Measurements from ENCODE around the gene MYRF.

Gene MYRF

DNA sequence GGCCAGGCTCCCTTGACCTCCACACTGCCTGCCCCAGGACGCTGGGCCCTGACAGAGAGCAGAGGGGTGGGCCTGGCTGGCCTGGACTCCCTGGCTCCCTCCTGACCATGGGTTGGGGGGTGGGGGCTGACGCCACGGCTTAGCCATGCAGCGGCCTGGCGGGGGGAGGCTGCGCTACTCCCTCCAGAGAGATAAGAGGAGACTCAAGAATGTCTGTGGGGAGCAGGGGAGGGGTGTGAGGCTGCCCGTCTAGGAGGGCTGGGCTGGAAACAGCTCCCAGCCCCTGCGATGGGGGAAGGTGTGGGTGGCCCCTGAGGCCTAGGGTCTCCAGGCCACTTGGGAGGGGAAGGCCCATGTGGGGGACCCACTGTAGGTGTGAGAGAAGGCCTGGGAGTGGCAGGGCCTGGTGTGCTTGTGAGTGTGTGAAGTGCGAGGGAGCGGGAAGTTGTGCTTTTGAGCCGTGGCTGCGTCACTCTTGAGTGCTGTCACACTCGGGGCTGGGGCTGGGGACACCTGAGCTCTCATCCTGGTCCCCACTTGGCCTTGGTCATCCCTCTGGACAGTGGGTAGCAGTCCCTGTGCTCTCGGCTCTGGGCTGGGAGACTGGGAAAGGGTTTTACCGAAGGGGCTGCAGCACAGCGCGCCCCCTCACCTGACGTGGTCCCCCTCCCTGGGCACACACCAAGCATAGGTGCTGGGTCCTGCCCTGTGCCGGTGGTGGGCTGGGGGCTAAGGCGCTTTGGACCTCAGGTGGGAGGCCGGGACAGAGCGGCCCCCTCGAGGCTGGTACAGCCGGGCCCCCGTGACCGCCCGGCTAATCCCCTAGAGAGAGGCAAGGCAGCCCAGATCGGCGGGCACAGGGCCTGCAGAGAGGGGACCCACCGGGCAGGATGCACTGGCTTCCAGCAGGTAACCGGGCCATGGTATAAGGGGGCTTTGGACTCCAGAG lies 2.4 kb downstream of the MYRF start:
- H3K4me3 ChIP-seq (replicated peaks; ENCODE audit: low read depth, low read length) = no peak overlapping the region
- TF ChIP-seq, protein P1, sequence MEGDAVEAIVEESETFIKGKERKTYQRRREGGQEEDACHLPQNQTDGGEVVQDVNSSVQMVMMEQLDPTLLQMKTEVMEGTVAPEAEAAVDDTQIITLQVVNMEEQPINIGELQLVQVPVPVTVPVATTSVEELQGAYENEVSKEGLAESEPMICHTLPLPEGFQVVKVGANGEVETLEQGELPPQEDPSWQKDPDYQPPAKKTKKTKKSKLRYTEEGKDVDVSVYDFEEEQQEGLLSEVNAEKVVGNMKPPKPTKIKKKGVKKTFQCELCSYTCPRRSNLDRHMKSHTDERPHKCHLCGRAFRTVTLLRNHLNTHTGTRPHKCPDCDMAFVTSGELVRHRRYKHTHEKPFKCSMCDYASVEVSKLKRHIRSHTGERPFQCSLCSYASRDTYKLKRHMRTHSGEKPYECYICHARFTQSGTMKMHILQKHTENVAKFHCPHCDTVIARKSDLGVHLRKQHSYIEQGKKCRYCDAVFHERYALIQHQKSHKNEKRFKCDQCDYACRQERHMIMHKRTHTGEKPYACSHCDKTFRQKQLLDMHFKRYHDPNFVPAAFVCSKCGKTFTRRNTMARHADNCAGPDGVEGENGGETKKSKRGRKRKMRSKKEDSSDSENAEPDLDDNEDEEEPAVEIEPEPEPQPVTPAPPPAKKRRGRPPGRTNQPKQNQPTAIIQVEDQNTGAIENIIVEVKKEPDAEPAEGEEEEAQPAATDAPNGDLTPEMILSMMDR (IDR thresholded peaks at IDR 0.05; ENCODE audit: low read depth, low read length, missing control alignments) = no peak
- no peak for DNase-seq (ENCODE audit: extremely low read depth, low read depth)

DNA sequence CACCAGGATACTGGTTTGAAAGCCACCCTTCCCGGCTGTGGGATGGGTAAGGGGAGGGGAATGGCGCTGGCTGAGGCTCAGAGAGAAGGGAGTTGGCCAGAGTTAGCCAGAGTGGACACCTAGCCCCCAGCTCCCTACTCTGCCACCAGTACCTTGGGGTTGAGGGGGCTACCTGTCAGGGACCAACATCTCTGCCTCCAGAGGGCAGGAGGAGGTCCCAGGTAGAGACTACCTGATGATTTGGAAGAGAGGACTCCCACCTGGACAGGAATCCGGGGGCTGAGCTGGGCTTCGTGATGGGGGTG lies 3.7 kb downstream of the MYRF start:
- H3K4me3 ChIP-seq (replicated peaks; ENCODE audit: low read depth, low read length) = no peak overlapping the region
- TF ChIP-seq, protein P1 (IDR thresholded peaks at IDR 0.05; ENCODE audit: low read depth, low read length, missing control alignments) = no peak
- DNase-seq (ENCODE audit: extremely low read depth, low read depth) = no peak

DNA sequence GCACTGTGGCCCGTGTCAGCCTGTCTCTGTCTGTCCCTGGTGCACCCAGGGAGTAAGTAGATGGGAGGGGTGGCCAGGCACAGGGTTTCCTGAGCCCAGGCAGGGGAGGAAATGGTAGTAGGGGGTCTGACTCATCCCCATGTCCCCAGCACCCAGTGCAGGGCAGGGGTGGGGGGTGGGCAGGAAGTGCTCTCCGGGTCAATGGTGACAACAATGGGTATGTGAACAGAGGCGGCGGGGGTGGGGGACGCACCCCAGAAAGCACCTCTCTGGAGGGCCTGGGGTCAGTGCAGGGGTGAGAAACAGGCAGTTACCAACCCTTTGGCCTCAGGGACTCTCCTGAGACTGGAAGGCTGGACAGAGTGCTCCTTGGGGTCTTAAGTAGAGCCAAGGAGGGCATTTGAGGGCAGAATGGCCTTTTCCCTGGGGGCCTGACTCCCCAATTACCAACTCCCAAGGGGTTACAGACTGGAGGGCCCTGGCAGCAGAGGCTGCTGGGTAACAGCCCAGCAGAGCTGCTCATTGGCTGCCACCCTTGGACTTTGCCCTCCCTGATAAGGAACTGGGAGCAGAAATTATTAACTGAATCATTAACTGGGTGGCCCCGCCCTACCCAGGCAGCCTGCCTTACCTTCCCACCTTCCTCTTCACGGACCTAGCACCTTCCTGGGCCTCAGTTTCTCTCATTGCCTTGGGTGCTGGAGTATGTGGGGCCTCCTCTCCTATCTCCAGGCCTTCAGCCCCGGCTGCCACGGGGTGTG lies 4.2 kb downstream of the MYRF start:
- no peak for DNase-seq (ENCODE audit: extremely low read depth, low read depth)
- TF ChIP-seq, protein P1 (IDR thresholded peaks at IDR 0.05; ENCODE audit: low read depth, low read length, missing control alignments) = no peak
- no peak overlapping the region for H3K4me3 ChIP-seq (replicated peaks; ENCODE audit: low read depth, low read length)

DNA sequence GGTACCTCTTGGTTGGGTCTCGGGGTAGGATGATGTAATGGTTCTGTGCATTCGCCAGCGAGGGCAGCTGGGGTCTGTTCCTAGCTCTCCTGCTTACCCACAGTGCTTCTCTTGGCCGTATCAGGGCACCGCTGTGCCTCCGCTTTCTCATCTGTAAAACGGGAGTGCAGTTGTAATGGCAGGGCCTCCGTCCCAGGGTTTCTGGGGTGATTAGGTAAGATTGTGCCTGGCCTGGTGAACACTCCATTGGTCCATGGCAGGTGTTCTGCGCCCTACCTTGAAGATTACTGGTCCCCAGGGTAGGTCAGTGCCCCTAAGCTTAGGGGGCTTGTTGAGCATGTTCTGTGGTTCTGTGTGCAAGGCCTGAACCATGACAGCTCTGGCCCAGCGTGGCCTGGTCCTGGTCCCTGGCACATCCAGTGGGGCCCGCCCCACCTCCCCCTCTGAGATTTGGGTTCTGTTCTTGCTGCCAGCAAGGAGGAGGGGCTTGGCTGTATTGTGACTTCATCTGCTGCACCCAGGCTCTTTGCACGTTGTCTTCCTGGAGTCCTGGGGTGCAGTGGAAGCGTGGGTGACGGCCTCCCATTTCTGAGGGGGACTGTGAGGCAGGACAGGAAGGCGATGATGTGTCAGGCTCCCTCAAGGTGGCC lies 4.9 kb downstream of the MYRF start:
- DNase-seq (ENCODE audit: extremely low read depth, low read depth) = no peak
- no peak overlapping the region for H3K4me3 ChIP-seq (replicated peaks; ENCODE audit: low read depth, low read length)
- TF ChIP-seq, protein P1 (IDR thresholded peaks at IDR 0.05; ENCODE audit: low read depth, low read length, missing control alignments) = no peak

DNA sequence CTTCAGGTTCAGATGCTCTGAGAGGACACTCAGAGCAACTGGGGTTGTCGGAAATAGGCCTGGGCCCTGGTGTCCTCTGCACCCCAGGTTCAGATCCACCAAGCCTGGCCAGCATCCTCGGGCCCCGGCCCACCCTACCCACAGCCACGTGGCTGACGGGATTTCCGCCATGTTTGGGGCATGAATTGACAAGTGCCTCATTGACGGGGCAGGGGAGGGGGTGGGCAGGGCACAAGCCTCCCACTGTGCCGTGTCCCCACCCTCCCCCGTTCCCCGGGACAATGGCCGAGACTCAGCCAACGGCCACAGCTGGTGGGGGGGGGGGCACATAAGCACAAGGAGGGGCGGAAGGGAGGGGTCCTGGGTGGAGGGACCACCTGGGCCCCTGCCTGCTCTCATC lies 8.5 kb downstream of the MYRF start:
- H3K4me3 ChIP-seq (replicated peaks; ENCODE audit: low read depth, low read length) = no peak overlapping the region
- no peak for DNase-seq (ENCODE audit: extremely low read depth, low read depth)
- TF ChIP-seq, protein P1 (IDR thresholded peaks at IDR 0.05; ENCODE audit: low read depth, low read length, missing control alignments) = no peak

DNA sequence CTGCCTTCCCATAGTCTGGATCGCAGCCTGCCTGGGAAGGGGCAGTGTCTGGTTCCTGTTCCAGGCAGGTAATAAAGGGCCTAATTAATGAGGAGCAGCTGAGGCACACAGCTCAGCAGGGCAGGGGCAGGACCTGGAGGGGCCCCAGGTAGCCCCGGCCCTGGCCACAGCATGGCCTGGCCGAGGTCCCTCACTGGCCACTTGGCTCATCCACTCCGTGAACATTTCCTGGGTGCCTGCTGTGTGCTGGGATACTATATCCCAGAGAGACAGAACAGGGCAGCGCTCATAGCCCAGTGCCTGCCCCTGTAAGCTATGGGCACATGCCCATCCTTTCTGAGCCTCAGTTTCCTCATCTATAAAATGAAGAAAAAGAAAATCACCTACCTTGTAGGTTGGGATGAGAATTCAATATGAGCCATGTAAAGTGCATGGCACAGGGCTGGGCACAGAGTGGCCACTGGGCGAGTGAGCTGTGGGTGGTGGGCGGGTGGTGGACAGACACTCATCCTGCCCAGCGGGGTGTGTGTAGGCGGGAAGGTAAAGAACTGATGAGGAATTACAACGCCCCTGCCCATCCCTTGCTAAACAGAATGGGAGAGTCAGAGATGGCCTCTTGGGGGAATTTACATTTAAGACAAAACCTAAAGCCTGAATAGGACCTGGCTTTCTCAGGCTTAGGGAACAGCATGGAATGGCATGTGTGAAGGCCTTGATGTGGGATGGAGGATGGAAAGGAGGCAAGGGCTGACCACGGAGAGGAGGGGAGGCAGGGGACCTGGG lies 9.2 kb downstream of the MYRF start:
- no peak for DNase-seq (ENCODE audit: extremely low read depth, low read depth)
- TF ChIP-seq, protein P1 (IDR thresholded peaks at IDR 0.05; ENCODE audit: low read depth, low read length, missing control alignments) = no peak
- no peak overlapping the region for H3K4me3 ChIP-seq (replicated peaks; ENCODE audit: low read depth, low read length)
